HG02759 (cell line): ENCODE data around the gene ERMAP.
A peak's percentile ranks its signal among the peaks of the same experiment; 100 is the strongest.
"Not testable (repeated sequence)": the region's sequence is repeated elsewhere in the genome, so short reads cannot be mapped to it uniquely, and the experiment has no call there.

Experiments
- ATAC-seq: cut with Tn5 transposase; IDR thresholded peaks from one replicate; pipeline ENCODE4 v1.9.1; 2021; ENCODE audit warnings: mild to moderate bottlenecking, moderate library complexity; ENCODE audit not compliant: unreplicated experiment

ERMAP gene

GRCh38 chr1:42841440-42842147 lies 24.7 kb downstream of the ERMAP start:
- no peak for ATAC-seq

DNA sequence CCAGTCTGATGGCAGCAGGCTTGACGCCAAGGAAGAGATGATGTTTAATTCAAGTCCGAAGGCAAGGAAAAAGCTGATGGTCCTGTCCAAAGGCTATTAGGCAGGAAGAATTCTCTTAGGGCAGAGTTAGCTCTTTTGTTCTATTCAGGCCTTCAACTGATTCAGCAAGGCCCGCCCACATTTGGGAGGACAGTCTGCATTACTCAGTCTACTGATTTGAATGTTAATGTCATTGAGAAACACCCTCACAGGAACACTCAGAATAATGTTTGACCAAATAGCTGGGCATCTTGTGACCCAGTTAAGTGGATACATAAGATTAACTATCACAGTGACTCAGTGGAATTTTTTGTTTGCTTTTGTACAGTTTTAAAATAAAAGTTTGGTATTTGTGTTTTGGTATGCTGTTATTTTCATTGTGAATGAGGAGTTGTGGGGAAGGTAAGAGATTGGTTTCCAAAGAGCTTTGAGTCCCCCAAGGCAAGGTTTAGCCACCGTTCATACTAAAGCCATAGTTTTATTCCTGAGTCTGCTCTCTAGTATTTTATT lies 27.7 kb downstream of the ERMAP start:
- ATAC-seq, result no peak

GRCh38 chr1:42845193-42845592 lies 28.3 kb downstream of the ERMAP start:
- ATAC-seq, result no peak

DNA sequence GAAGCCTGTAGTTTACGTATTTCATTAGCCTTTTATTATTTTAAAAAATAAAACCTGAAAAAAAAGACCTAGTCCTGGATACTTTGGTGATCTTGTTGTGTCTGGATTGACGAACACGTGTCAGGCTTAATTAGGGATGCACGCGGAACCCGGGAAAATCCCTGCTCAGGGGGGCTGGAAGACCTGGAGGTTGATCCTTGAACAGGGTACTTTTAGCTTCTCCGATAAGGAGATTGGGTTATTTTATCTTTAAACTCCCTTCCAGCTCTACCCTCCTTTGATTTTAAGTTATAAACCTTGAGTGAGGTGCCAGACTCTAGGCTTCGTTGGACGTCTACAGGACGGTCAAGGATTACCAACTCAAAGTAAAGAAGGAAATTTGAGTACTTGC lies 28.9 kb downstream of the ERMAP start:
- ATAC-seq, result peak; percentile 20

DNA sequence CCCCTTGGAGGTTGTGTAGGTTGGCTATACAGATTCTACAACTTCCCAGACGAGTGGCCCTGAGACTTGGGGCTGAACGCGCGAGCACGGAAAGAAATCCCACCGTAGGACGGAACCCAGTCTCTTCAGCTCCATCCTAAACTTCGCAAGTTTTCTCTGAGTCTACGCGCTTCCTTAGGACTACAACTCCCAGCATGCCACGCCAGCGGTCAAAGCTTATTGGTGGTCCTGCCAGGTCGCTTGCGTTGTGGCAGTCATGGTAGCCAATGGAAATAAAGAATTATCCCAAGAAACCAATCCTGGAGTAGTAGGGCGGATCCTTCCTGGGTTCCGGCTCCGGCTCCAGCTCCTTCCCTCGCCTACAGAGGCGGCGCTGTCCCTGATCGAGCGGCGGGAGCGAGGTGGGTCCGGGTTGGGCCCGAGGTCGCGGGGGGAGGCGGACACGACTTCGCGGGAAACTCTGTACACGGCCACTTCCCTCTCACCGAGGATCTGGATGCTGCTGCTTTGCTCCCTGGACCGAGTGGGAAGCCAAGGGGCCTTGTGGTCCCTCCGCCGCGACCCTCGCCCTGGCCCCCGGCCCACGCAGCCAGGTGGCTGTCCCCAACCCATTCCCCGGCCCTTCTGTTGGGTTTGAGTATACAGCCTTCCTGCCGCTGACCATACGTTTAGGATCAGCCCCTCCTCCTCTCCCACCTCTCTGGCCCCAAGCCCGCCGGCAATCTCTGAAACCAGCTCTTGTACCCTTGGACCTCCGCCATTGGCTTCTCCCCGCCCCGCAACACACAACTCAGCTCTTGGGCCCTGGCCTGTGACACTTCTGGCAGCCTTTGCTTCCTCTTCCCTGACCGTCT lies 29.6 kb downstream of the ERMAP start, which contains the start of gene ZNF691:
ZNF691 (plus strand) TSS at position 357 of the 854 bp plus-strand sequence. CDS start 3,046 bp downstream, outside the sequence.
- ATAC-seq, result peak; percentile 90

- ATAC-seq, result no peak
Measured at GRCh38 chr1:42847111-42847595, 30.2 kb downstream of the ERMAP start.

DNA sequence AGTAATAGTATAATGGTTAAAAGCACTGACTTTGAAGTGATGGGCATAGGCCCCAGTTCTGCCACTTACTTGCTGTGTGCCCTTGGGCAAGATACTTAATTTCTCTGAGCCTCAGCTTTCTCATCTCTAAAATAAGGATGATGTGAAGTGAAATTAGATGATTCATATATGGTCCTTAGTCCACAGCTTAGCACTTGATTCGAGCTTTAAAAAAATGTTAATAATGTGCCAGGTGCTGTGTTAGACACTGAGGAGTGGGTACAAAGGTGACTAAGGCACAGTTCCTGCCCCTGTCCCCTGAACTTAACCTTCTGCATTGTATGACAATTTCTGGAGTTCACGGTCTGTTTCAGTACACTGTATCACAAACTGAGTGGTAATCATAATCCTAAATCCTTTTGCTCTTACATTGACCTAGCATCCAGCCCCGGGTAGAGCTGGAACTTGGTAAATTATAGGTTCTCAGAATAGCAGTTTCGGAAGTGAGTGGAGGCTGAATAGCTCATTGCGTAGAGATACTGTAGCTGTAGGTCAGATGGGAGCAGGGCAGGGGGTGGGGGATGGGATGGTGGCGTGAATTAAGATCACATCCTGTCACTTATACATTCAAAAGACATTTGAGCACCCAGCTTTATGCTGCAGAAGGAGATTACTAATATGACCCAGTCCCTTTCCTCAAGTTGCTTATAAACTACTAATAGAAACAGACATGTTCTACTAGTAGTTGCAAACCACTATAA lies 31.0 kb downstream of the ERMAP start:
- no peak for ATAC-seq

DNA sequence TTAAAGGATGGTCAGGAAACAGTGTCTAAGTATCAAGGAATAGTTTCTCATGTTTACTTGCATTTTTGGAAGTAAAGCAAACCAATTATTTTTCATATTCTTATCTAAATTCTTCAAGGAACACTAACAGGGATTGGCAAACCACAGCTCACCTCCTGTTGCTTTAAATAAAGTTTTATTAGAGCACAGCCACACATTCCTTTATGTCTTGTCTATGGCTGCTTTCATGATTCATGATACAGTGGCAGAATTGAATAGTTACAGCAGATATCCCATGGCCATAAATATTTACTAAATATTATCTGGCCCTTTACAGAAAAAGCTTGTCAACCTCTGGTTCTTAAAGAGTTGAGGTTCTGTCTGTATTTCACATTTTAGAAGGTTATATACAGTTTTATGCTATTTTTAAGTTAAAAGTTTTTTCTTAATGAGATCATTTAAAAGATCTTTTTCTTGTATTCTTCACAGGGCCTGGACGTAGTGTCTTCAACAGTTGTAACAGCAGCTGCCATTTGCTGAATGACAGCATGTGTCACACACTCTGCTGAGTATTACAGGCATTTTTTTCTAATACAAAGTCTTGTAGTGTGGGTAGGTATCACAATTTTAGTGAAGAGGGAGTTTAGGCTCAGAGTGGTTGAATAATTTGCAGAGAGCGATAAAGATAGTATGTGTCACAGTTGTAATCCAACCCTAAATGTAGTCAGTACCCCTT lies 32.1 kb downstream of the ERMAP start:
- no peak for ATAC-seq

DNA sequence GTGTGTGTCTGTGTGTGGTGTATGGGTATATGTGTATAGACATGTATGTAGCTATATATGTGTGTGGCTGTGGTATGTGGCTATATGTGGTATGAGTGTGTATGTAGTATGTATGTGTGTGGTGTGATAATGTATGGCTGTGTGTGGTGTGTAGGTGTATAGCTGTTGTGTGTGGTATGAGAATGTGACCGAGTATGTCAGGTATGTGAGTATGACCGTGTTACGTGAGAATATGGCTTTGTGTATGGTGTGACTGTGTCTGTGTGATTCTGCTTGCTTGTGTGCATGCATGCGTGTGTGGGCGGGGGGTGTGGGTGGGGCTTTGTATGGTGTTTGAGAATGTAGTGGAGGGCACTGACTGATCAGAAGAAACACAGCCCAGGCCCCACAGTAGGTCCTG lies 33.0 kb downstream of the ERMAP start:
- no peak for ATAC-seq

DNA sequence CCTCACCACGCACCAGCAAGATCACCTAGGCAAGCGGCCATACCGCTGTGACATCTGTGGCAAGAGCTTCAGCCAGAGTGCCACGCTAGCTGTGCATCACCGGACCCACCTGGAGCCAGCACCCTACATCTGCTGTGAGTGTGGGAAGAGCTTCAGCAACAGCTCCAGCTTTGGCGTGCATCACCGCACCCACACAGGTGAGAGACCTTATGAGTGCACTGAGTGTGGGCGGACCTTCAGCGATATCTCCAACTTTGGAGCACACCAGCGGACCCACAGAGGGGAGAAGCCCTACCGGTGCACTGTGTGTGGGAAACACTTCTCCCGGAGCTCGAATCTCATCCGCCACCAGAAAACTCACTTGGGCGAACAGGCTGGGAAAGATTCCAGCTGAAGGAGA lies 34.5 kb downstream of the ERMAP start:
- no peak for ATAC-seq

- ATAC-seq, result no peak
Measured at GRCh38 chr1:42851960-42852607, 35.2 kb downstream of the ERMAP start.

- ATAC-seq, result no peak
Measured at GRCh38 chr1:42852608-42852980, 35.7 kb downstream of the ERMAP start.

DNA sequence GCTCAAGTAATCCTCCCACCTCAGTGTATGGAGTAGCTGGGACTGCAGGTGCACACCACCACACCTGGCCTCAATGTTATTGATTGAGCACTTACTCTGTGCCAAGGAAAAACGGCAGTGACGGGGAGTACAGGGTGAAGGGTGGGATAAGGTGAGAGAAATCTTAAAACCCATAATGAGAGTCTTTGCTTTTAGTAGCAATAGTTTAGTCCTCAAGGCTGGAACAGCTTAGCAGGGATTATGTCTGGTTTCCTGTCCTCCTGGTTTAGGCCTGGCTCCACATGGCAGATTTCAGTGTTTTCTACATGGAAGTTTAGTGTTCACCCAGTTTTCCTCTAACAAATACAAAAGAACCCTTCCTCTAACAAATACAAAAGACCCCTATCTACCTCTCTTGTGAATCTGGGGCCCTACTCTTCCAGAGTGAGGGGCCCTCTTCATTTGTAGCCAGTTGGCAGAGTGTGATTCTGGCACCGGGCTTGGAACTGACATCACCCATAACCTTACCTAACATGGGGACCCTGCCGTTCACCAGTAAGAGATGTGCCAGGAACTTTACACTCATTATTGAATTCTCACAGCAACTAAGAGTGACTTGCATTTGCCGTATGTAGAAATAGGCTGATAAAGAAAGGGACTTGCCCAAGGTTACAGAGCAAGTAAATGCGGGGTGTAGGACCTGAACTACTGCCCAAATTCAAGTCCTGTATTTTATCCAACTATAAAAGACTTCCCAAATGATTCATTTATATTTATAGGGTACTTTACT lies 36.4 kb downstream of the ERMAP start:
- no peak for ATAC-seq

DNA sequence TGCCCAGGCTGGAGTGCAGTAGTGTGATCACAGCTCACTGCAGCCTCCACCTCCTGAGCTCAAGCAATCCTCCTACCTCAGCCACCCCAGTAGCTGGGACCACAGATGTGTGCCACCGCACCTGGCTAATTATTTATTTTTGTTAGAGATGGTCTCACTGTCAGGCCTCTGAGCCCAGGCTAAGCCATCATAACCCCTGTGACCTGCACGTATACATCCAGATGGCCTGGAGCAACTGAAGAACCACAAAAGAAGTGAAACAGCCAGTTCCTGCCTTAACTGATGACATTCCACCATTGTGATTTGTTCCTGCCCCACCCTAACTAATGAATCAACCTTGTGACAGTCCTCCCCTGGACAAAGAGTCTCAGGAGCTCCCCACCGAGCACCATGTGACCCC lies 39.6 kb downstream of the ERMAP start:
- ATAC-seq, result not testable (repeated sequence)

DNA sequence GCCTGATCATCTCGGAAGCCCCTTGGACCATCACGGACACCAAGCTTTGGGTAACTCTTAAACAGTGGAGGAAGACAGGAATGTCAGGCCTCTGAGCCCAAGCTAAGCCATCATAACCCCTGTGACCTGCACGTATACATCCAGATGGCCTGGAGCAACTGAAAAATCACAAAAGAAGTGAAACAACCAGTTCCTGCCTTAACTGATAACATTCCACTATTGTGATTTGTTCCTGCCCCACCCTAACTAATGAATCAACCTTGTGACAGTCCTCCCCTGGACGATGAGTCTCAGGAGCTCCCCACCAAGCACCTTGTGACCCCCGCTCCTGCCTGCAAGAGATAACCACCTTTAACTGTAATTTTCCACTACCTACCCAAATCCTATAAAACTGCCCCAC lies 42.4 kb downstream of the ERMAP start:
- ATAC-seq, result not testable (repeated sequence)

GRCh38 chr1:42860339-42861013 lies 43.6 kb downstream of the ERMAP start:
- ATAC-seq, result no peak

DNA sequence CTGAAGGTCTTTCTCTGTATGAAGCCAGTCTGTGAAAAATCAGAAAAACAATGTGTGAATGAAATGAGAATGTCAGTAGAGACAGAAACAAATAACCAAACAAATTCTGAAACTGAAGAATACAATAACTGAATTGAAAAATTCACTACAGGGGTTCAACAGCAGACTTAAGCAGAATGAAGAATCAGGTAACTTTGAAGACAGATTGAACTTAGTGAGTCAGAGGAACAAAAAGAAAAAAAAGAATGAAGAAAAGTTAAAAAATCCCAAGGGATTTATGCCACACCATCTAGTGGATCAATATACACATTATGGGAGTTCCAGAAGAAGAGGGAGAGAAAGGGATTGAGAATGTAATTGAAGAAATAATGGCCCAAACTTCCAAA lies 44.1 kb downstream of the ERMAP start:
- ATAC-seq, result no peak

GRCh38 chr1:42866549-42866948 lies 49.6 kb downstream of the ERMAP start:
- no peak for ATAC-seq

- ATAC-seq, result not testable (repeated sequence)
Measured at GRCh38 chr1:42868466-42868865, 51.5 kb downstream of the ERMAP start.
